CD4-positive, alpha-beta T cell treated with Interleukin-4 for 4 hours (primary cell): ENCODE measurements around the gene HAUS3.
"Not testable (repeated sequence)": the region's sequence is repeated elsewhere in the genome, so short reads cannot be mapped to it uniquely, and the experiment has no call there.

Experiments used
- DNase-seq: peaks from one replicate; pipeline ENCODE4 v3.0.0-alpha.2; 2020

HAUS3 gene

GRCh38 chr4:2212831-2213230 lies 29.1 kb downstream of the HAUS3 start:
- DNase-seq: no peak

- not testable (repeated sequence) for DNase-seq
Measured at GRCh38 chr4:2202789-2203188, 39.1 kb downstream of the HAUS3 start.

- no peak for DNase-seq
Measured at GRCh38 chr4:2194496-2194895, 47.4 kb downstream of the HAUS3 start.

- DNase-seq: no peak
Measured at GRCh38 chr4:2193326-2193725, 48.6 kb downstream of the HAUS3 start.

- DNase-seq: no peak
Measured at GRCh38 chr4:2186865-2187172, 55.1 kb downstream of the HAUS3 start.

- no peak for DNase-seq
Measured at GRCh38 chr4:2186133-2186864, 55.6 kb downstream of the HAUS3 start.

- no peak for DNase-seq
Measured at GRCh38 chr4:2183394-2183793, 58.5 kb downstream of the HAUS3 start.

- no peak for DNase-seq
Measured at GRCh38 chr4:2182994-2183393, 58.9 kb downstream of the HAUS3 start.

- DNase-seq: no peak
Measured at GRCh38 chr4:2180410-2180809, 61.5 kb downstream of the HAUS3 start.

GRCh38 chr4:2179717-2180116 lies 62.2 kb downstream of the HAUS3 start:
- no peak for DNase-seq

- DNase-seq: no peak
Measured at GRCh38 chr4:2178986-2179385, 62.9 kb downstream of the HAUS3 start.
